ENCODE data around the gene PLB1.

DNA sequence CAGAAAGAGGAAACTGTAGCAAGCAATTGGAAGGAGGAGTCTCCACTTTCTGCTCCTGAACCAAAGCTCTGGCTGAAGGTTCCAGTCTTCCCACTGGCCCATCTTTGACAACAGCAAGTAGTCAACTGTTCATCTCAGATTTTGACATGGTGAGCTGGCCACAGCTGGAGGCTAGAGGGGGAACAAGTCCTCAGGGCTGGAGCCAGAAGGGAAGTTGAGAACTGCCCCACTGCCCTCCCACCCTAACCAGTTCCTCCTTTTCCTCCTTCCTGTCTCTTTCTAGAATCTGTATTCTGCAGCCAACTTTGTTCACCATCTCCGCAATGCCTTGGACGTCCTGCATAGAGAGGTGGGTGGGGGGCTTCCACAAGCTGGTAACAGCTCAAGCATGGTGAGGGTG, 105.8 kb downstream of the PLB1 start:
- TF ChIP-seq, protein P1, sequence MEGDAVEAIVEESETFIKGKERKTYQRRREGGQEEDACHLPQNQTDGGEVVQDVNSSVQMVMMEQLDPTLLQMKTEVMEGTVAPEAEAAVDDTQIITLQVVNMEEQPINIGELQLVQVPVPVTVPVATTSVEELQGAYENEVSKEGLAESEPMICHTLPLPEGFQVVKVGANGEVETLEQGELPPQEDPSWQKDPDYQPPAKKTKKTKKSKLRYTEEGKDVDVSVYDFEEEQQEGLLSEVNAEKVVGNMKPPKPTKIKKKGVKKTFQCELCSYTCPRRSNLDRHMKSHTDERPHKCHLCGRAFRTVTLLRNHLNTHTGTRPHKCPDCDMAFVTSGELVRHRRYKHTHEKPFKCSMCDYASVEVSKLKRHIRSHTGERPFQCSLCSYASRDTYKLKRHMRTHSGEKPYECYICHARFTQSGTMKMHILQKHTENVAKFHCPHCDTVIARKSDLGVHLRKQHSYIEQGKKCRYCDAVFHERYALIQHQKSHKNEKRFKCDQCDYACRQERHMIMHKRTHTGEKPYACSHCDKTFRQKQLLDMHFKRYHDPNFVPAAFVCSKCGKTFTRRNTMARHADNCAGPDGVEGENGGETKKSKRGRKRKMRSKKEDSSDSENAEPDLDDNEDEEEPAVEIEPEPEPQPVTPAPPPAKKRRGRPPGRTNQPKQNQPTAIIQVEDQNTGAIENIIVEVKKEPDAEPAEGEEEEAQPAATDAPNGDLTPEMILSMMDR (IDR thresholded peaks at IDR 0.05) = no peak
- peak in 1 of 4 donors; percentile 11 for TF ChIP-seq POLR2A (IDR thresholded peaks at IDR 0.05)

Measured in esophagus squamous epithelium (tissue), 4 donors.